ENCODE data around the gene LRRC8C. TPM values are rescaled to one million over a fixed set of nuclear protein-coding genes. Genes with fewer than 3 reads are reported as not detected.

LRRC8C gene
- total RNA-seq, 1 donor from 2014 or later = 5.5 TPM

DNA sequence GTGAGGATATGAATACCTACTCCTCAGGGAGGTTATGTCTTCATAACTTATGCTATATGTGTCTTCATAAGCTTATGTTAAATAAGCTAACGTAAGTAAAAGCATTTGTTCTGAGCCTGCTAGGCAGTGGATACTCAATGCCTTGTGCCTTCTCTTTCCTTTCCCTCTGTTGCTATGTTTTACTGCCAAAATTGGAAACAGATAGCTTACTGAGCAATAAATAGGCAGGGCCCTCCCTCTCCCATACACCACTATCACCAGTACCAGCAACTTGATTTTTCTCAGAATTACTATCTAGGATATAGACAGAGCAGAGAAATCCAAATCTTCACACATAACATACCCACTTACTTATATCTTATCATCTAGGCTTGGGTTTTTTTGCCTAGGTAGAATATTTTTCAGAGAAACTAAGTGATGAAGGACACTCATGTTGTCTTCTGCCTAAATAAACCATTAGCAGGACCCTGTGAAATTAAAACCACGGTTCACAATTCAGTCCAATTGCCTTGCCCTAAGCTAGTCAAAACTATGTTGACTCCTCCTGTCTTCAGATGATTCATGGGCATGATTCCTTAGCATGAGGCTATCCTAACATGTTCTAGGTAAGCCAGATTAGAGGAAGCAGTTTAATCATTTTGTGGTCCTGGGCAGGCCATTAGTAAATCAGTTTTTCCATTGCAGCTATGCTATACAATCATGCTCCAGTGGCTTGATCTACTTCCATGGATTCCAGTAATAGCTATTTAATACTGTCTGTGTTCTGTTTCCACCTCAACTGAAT, 15.9 kb upstream of the LRRC8C start:
- no peak overlapping the region for H3K4me3 ChIP-seq (ENCODE audit: low read depth, low read length)
- no peaks in the 10 kb centered on the region for H3K27me3 ChIP-seq (ENCODE audit: control insufficient read depth, insufficient read depth, low read length)
- peak; percentile 91 for DNase-seq (ENCODE audit: low read depth)
- TF ChIP-seq, protein P1, sequence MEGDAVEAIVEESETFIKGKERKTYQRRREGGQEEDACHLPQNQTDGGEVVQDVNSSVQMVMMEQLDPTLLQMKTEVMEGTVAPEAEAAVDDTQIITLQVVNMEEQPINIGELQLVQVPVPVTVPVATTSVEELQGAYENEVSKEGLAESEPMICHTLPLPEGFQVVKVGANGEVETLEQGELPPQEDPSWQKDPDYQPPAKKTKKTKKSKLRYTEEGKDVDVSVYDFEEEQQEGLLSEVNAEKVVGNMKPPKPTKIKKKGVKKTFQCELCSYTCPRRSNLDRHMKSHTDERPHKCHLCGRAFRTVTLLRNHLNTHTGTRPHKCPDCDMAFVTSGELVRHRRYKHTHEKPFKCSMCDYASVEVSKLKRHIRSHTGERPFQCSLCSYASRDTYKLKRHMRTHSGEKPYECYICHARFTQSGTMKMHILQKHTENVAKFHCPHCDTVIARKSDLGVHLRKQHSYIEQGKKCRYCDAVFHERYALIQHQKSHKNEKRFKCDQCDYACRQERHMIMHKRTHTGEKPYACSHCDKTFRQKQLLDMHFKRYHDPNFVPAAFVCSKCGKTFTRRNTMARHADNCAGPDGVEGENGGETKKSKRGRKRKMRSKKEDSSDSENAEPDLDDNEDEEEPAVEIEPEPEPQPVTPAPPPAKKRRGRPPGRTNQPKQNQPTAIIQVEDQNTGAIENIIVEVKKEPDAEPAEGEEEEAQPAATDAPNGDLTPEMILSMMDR (IDR thresholded peaks at IDR 0.05; ENCODE audit: insufficient read depth, low read length, severe bottlenecking) = no peak
- no peaks in the 10 kb centered on the region for H3K36me3 ChIP-seq (ENCODE audit: control insufficient read depth, insufficient read depth, low read length)
- no peak for FAIRE-seq

DNA sequence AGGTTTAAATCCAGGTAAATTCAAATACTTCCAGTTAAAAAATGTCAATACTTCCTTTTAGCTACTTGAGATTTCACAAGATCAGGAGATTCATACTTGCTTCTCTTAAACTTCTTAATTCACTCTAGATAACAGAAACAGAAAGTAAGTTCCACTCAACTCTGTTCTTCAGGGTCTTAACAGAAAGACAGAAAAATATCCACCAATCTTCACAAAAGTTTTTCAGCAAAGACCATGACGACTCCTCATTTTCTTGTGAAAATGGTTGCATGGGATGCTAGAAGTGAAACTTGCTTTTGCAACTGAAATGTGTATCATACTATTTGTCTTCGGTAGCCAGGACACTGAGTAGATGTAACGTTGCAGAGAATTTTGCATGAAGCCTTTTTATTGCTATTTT, 12.3 kb upstream of the LRRC8C start:
- H3K4me3 ChIP-seq (ENCODE audit: low read depth, low read length) = no peak overlapping the region
- no peaks in the 10 kb centered on the region for H3K36me3 ChIP-seq (ENCODE audit: control insufficient read depth, insufficient read depth, low read length)
- no peak for FAIRE-seq
- TF ChIP-seq, protein P1 (IDR thresholded peaks at IDR 0.05; ENCODE audit: insufficient read depth, low read length, severe bottlenecking) = no peak
- no peak for DNase-seq (ENCODE audit: low read depth)
- H3K27me3 ChIP-seq (ENCODE audit: control insufficient read depth, insufficient read depth, low read length) = no peaks in the 10 kb centered on the region

DNA sequence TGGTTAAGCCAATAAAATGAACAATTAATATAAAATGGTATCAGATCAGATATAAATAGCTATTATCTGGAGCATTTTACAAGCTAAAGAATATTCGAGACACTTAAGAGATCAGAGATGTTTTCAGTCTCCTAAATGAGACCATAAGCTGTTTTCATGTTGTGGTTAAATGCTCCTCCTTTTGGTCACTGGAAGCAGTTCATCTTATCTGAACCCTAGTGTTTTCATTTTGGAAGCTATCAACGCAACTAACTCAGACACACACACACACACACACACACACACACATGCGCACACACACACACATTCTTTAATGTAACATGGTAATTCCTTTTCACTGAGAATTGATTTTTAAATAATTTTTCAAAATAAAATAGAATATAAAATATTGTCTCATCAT, 10.0 kb upstream of the LRRC8C start:
- no peaks in the 10 kb centered on the region for H3K36me3 ChIP-seq (ENCODE audit: control insufficient read depth, insufficient read depth, low read length)
- DNase-seq (ENCODE audit: low read depth) (peak; percentile 18), FAIRE-seq (no peak)
- no peaks in the 10 kb centered on the region for H3K27me3 ChIP-seq (ENCODE audit: control insufficient read depth, insufficient read depth, low read length)
- no peak overlapping the region for H3K4me3 ChIP-seq (ENCODE audit: low read depth, low read length)
- TF ChIP-seq, protein P1 (IDR thresholded peaks at IDR 0.05; ENCODE audit: insufficient read depth, low read length, severe bottlenecking) = peak; percentile 5

DNA sequence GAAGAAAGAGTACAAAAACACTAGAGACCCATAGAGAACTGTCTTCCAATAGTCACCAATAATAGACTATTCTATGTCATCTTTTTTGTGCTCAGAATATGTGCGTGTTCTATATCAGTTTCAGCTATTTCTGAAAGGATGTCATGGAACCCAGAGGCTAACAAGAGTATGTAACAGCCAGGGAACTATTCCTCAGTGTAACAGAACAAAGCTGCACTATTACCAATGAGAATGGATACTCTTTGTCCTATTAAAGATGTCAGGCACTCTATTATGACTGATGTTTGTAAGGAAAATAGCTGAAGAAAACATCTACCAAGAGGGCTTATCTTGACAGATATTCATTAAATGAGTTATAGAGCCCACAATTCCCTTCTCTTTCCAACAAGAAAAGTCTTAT, 8.6 kb upstream of the LRRC8C start:
- no peak for DNase-seq (ENCODE audit: low read depth)
- no peak for FAIRE-seq
- H3K36me3 ChIP-seq (ENCODE audit: control insufficient read depth, insufficient read depth, low read length) = no peaks in the 10 kb centered on the region
- H3K4me3 ChIP-seq (ENCODE audit: low read depth, low read length) = no peak overlapping the region
- H3K27me3 ChIP-seq (ENCODE audit: control insufficient read depth, insufficient read depth, low read length) = no peaks in the 10 kb centered on the region
- TF ChIP-seq, protein P1 (IDR thresholded peaks at IDR 0.05; ENCODE audit: insufficient read depth, low read length, severe bottlenecking) = no peak

DNA sequence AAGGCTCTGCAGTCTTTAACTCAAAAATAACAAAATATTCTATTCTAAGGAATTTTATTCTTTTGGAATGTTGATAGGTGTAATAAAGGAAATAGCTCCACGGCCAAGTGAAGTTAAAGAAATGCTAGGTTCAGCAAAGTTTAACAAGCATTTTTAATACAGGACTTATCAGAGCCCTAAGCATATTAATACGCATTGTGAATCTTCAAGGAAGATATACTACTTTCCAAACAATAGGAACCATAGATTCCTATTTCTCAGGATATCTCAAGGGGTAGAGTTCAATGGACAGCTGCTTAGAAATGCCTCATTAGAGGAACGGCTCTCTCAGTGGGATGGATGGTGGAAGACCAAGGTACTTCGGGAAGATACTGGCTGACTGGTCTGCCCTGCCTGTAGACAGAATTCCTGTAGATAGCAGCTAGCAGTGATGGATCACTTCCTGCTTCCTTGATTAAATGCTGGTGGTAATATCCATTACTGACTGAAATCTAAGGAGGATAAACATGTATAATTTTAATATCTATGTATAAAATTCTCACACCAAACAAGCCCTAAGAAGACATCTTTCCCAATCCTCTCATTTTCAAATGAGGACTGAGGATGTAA, 8.1 kb upstream of the LRRC8C start:
- TF ChIP-seq, protein P1 (IDR thresholded peaks at IDR 0.05; ENCODE audit: insufficient read depth, low read length, severe bottlenecking) = no peak
- FAIRE-seq (no peak), DNase-seq (ENCODE audit: low read depth) (no peak)
- H3K36me3 ChIP-seq (ENCODE audit: control insufficient read depth, insufficient read depth, low read length) = no peaks in the 10 kb centered on the region
- H3K4me3 ChIP-seq (ENCODE audit: low read depth, low read length) = no peak overlapping the region
- no peaks in the 10 kb centered on the region for H3K27me3 ChIP-seq (ENCODE audit: control insufficient read depth, insufficient read depth, low read length)

All from bronchial epithelial cell (primary cell).